GM12878 (cell line): ENCODE measurements around the gene PTPRN2. TPM values are rescaled to one million over a fixed set of nuclear protein-coding genes. Genes with fewer than 3 reads are reported as not detected.

Source experiments
- ATAC-seq: fragments of 200-7000 bp; cut with Tn5 transposase; 3 replicates; pipeline ENCODE4 v1.9.1; 2020; ENCODE audit warnings: mild to moderate bottlenecking, moderate library complexity
- BruUV-seq: library from RNA; stranded (reverse); fragments of 400-500 nt; replicated peaks from 2 replicates; lab custom pipeline; 2021; lab: Mats Ljungman, UMichigan
- CTCF ChIA-PET: fragments of 300-600 bp; sonication (Branson Sonifier 250); formaldehyde crosslinking; extraction: SDS; loops from one replicate; lab custom pipeline; 2021; ENCODE audit warnings: inconsistent platforms; lab: Yijun Ruan, JAX
- POLR2A ChIA-PET: fragments of 350-600 bp; formaldehyde crosslinking; extraction: SDS; loops from one replicate; lab custom pipeline; 2021; ENCODE audit warnings: inconsistent platforms; lab: Charles Lee
- RAD21 ChIA-PET: fragments of 300-600 bp; sonication (Branson Sonifier 250); formaldehyde crosslinking; loops from one replicate; lab custom pipeline; 2023; ENCODE audit warnings: antibody characterized with exemption; ENCODE audit not compliant: unreplicated experiment; lab: Charles Lee
- SMC1A ChIA-PET: fragments of 300-600 bp; sonication (Branson Sonifier 250); formaldehyde crosslinking; loops from one replicate; lab custom pipeline; 2023; ENCODE audit not compliant: unreplicated experiment, uncharacterized antibody; lab: Charles Lee
- DNase-seq: peaks from one replicate; pipeline ENCODE4 v3.0.0-alpha.2; 2011; ENCODE audit warnings: low read depth, low spot score
- FAIRE-seq: peaks from 3 replicates; lab custom pipeline; 2011; peaks lifted over from hg19 to GRCh38; lab: Jason Lieb, UNC
- H2AFZ ChIP-seq: 2 replicates; pipeline ENCODE4 v1.6.0; 2011; ENCODE audit warnings: low read depth, low read length, control low read depth; ENCODE audit not compliant: control insufficient read depth
- H3K27ac ChIP-seq: 2 replicates; pipeline ENCODE4 v1.5.1; 2011; ENCODE audit warnings: control low read depth; ENCODE audit not compliant: control insufficient read depth, insufficient read depth
- H3K27me3 ChIP-seq, 2 experiments: replicated peaks in 1 of 2; 2 replicates each; pipeline versions ENCODE4 v1.6.0 to v1.6.1; 2011; ENCODE audit warnings: low read length in 1 of 2; ENCODE audit not compliant: control insufficient read depth in 2 of 2, insufficient read depth in 2 of 2
- H3K36me3 ChIP-seq, 2 experiments: 2 replicates each; pipeline ENCODE4 v1.5.1; 2011; ENCODE audit warnings: low read length in 1 of 2; ENCODE audit not compliant: control insufficient read depth in 2 of 2, insufficient read depth in 2 of 2
- H3K4me1 ChIP-seq: 2 replicates; pipeline ENCODE4 v1.6.1; 2011; ENCODE audit warnings: mild to moderate bottlenecking, low read length, moderate library complexity, mixed read lengths; ENCODE audit not compliant: control insufficient read depth, insufficient read depth
- H3K4me2 ChIP-seq: 2 replicates; pipeline ENCODE4 v1.6.0; 2011; ENCODE audit warnings: control low read depth; ENCODE audit not compliant: control insufficient read depth, insufficient read depth
- H3K4me3 ChIP-seq: fragments of 200-600 bp; sonication (generic); 2 replicates; pipeline ENCODE4 v1.5.1; 2016
- H3K79me2 ChIP-seq: 2 replicates; pipeline ENCODE4 v1.6.0; 2011; ENCODE audit warnings: low read length; ENCODE audit not compliant: control insufficient read depth, insufficient read depth
- H3K9ac ChIP-seq: 2 replicates; pipeline ENCODE4 v1.8.0; 2011; ENCODE audit warnings: low read length, control low read depth, mixed read lengths; ENCODE audit not compliant: control insufficient read depth, insufficient read depth
- H3K9me3 ChIP-seq: replicated peaks from 3 replicates; pipeline ENCODE4 v1.5.1; 2011; ENCODE audit warnings: mild to moderate bottlenecking, low read length; ENCODE audit not compliant: control insufficient read depth, insufficient read depth
- H4K20me1 ChIP-seq: 2 replicates; pipeline ENCODE4 v1.6.0; 2011; ENCODE audit not compliant: control insufficient read depth, insufficient read depth
- ATF2 ChIP-seq: IDR thresholded peaks from 2 replicates; pipeline ENCODE4 v1.6.1; 2012; ENCODE audit warnings: low read length, inconsistent platforms
- ATF7 ChIP-seq: fragments of 450-650 bp; IDR thresholded peaks from 2 replicates; pipeline ENCODE4 v1.6.1; 2016; ENCODE audit warnings: low read depth, mild to moderate bottlenecking
- BHLHE40 ChIP-seq, 2 experiments: fragments of 450-650 bp in 1 of 2; IDR thresholded peaks; 2 replicates each; pipeline ENCODE4 v1.6.1; 2011 to 2017; ENCODE audit warnings: low read depth in 2 of 2, borderline replicate concordance in 1 of 2, improper control_type of control experiment in 1 of 2, low read length in 1 of 2, mild to moderate bottlenecking in 1 of 2
- CHD1 ChIP-seq: IDR thresholded peaks from 2 replicates; pipeline ENCODE4 v1.6.1; 2012; ENCODE audit warnings: low read depth, low read length, improper control_type of control experiment
- E2F8 ChIP-seq: fragments of 450-650 bp; IDR thresholded peaks from 2 replicates; pipeline ENCODE4 v1.6.1; 2018; ENCODE audit warnings: mild to moderate bottlenecking, low read depth, moderate library complexity; ENCODE audit not compliant: partially characterized antibody
- EGR1 ChIP-seq, 2 experiments: IDR thresholded peaks; 1 replicate in 1 of 2; 2 replicates in 1 of 2; pipeline ENCODE4 v1.6.1; 2011 to 2012; ENCODE audit warnings: low read depth in 2 of 2, low read length in 2 of 2, borderline replicate concordance in 1 of 2, mild to moderate bottlenecking in 1 of 2, moderate library complexity in 1 of 2
- HSF1 ChIP-seq: fragments of 150-350 bp; IDR thresholded peaks from 2 replicates; pipeline ENCODE4 v1.6.1; 2014; ENCODE audit warnings: mild to moderate bottlenecking, low read depth, low read length
- JUNB ChIP-seq: IDR thresholded peaks from 2 replicates; pipeline ENCODE4 v1.6.1; 2016; ENCODE audit warnings: antibody characterized with exemption, mild to moderate bottlenecking
- MTA2 ChIP-seq: fragments of 450-650 bp; IDR thresholded peaks from 2 replicates; pipeline ENCODE4 v1.6.1; 2016; ENCODE audit warnings: low read depth, mild to moderate bottlenecking, moderate library complexity
- MYB ChIP-seq: fragments of 150-350 bp; IDR thresholded peaks from 2 replicates; pipeline ENCODE4 v1.6.1; 2014; ENCODE audit warnings: mild to moderate bottlenecking, low read depth, low read length, borderline replicate concordance
- RB1 ChIP-seq: fragments of 450-650 bp; formaldehyde crosslinking; IDR thresholded peaks from 2 replicates; pipeline ENCODE4 v1.6.1; 2017; ENCODE audit warnings: mild to moderate bottlenecking, borderline replicate concordance
- RBBP5 ChIP-seq: fragments of 200-600 bp; sonication (generic); conservative IDR thresholded peaks from 2 replicates; pipeline ENCODE4 v1.6.1; 2016
- RELB ChIP-seq: fragments of 450-650 bp; IDR thresholded peaks from 2 replicates; pipeline ENCODE4 v1.6.1; 2017; ENCODE audit warnings: low read depth, mild to moderate bottlenecking, moderate library complexity
- RUNX3 ChIP-seq: IDR thresholded peaks from 2 replicates; pipeline ENCODE4 v1.6.1; 2012; ENCODE audit warnings: low read length, inconsistent platforms
- SMARCA5 ChIP-seq: fragments of 450-650 bp; IDR thresholded peaks from 2 replicates; pipeline ENCODE4 v1.6.1; 2017; ENCODE audit warnings: mild to moderate bottlenecking
- TCF7 ChIP-seq: IDR thresholded peaks from 2 replicates; pipeline ENCODE4 v1.6.1; 2014; ENCODE audit warnings: antibody characterized with exemption, borderline replicate concordance
- WGBS: methylation state at CpG from one replicate; pipeline ENCODE4 v1.1.6; 2016; ENCODE audit warnings: low lambda C conversion rate; ENCODE audit not compliant: insufficient replicate concordance, insufficient coverage; ENCODE audit errors: missing lambda C conversion rate; 5-methylcytosine and 5-hydroxymethylcytosine counted together
- in situ Hi-C: fragments of 300-500 bp; cut with MboI; formaldehyde crosslinking; loops from 9 replicates; pipeline ENCODE4 v1.14.3; 2018; ENCODE audit warnings: mixed read lengths
- intact Hi-C: fragments of 100-400 bp; cut with micrococcal nuclease; formaldehyde crosslinking; loops from one replicate; pipeline ENCODE4 v1.14.2; 2022; ENCODE audit not compliant: unreplicated experiment
- polyA plus RNA-seq, 11 experiments: library from polyadenylated mRNA; depleted of rRNA in 4 of 11; unstranded in 6 of 11; stranded (reverse) in 5 of 11; fragments of >200 nt; fragmentation: Nextera tagmentation in 4 of 11; fragmentation: Illumina TruSeq in 1 of 11; extraction: Ambion mirVana in 4 of 11; extraction: Trizol in 1 of 11; gene quantifications; 1 replicate in 1 of 11; 2 replicates in 10 of 11; pipeline versions ENCODE4 v1.2.1 to v1.2.3, GENCODE V29; 2011 to 2016; ENCODE audit warnings: inconsistent platforms in 2 of 11, missing spikeins in 2 of 11, low read depth in 1 of 11
- total RNA-seq, 4 experiments: library from RNA; depleted of rRNA in 3 of 4; stranded (reverse); fragments of >200 nt in 3 of 4; fragmentation: Illumina TruSeq in 1 of 4; extraction: Trizol in 1 of 4; gene quantifications; 2 replicates each; pipeline versions ENCODE4 v1.2.1 to v1.2.3, GENCODE V29; 2013 to 2021

Gene PTPRN2
- total and polyA plus RNA-seq, 10 of the 15 experiments (the other 5 are each of a cell fraction or from before 2014, with no cell fraction given), result 5.4 TPM; not detected in 9

GRCh38 chr7:158073845-158074840 is 513.5 kb downstream of the PTPRN2 start:
- Histone ChIP-seq H3K9me3 (no peaks in the 10 kb centered on the region; the same call in 2 of the 3 replicates), H3K27me3 (no peaks in the 10 kb centered on the region), H3K4me2 (no peak overlapping the region), H3K79me2 (no peaks in the 10 kb centered on the region), H3K4me1 (no peaks in the 10 kb centered on the region), H2AFZ (no peak overlapping the region), H3K9ac (no peak overlapping the region), H3K27ac (no peak overlapping the region), H3K4me3 (no peak overlapping the region), H4K20me1 (no peaks in the 10 kb centered on the region), H3K36me3 (no peaks in the 10 kb centered on the region)
- ChIA-PET SMC1A (no interaction called here), RAD21 (no interaction called here), POLR2A (no interaction called here), CTCF (interaction anchor here (0.6 kb wide), 1 partner anchor 928 kb away, joined by 3 read pairs; no protein-coding TSS in a partner anchor)
- DNase-seq (no peak), FAIRE-seq (no peak), ATAC-seq (no peak)
- intact Hi-C loops (no loop called here), in situ Hi-C loops (no loop called here)
- no TSS peak for BruUV-seq
- 43% methylated on average over 35 of the region's 35 CpGs for WGBS
- no peak for TF ChIP-seq SMARCA5
- no peak for TF ChIP-seq TCF7
- no peak for TF ChIP-seq E2F8
- no peak for TF ChIP-seq RELB
- TF ChIP-seq RB1, result no peak
- no peak for TF ChIP-seq RUNX3
- no peak for TF ChIP-seq MYB
- TF ChIP-seq ATF2, result no peak
- no peak for TF ChIP-seq JUNB
- TF ChIP-seq ATF7, result no peak
- no peak for TF ChIP-seq BHLHE40 (IDR thresholded peaks at IDR 0.05; ENCODE audit: borderline replicate concordance in 1 of 2, low read depth in 2 of 2, low read length in 1 of 2)
- no peak for TF ChIP-seq RBBP5
- TF ChIP-seq MTA2, result no peak
- TF ChIP-seq HSF1, result no peak
- TF ChIP-seq EGR1 (IDR thresholded peaks at IDR 0.05; ENCODE audit: borderline replicate concordance in 1 of 2, low read depth in 2 of 2, low read length in 2 of 2), result no peak
- TF ChIP-seq CHD1, result no peak
